GM10266 (cell line): ENCODE results near the gene HOXD4.

Source experiments
- DNase-seq: peaks from one replicate; pipeline ENCODE4 v3.0.0; 2012; ENCODE audit errors: extremely low spot score
- CTCF ChIP-seq: IDR thresholded peaks from 2 replicates; pipeline ENCODE4 v1.5.1; 2012; ENCODE audit warnings: mild to moderate bottlenecking, low read depth; ENCODE audit not compliant: control insufficient read depth, insufficient read depth; ENCODE audit errors: missing control alignments

Gene HOXD4

GRCh38 chr2:176125772-176126054 is 25.6 kb upstream of the HOXD4 start:
- DNase-seq: no peak
- TF ChIP-seq CTCF: no peak

- DNase-seq: peak; percentile 69
- peak; percentile 86 for TF ChIP-seq CTCF
Measured at GRCh38 chr2:176126929-176127773, 24.2 kb upstream of the HOXD4 start.

GRCh38 chr2:176127774-176128072 is 23.6 kb upstream of the HOXD4 start:
- DNase-seq: no peak
- no peak for TF ChIP-seq CTCF

GRCh38 chr2:176128172-176128981 is 23.0 kb upstream of the HOXD4 start:
- no peak for DNase-seq
- TF ChIP-seq CTCF: no peak

GRCh38 chr2:176128982-176129796 is 22.2 kb upstream of the HOXD4 start, which contains the start of gene HOXD8:
Gene HOXD8, plus strand, starts transcription at chr2:176129705. Its CDS starts 662 bp downstream, at chr2:176130367.
- DNase-seq: no peak
- no peak for TF ChIP-seq CTCF

- TF ChIP-seq CTCF: no peak
- no peak for DNase-seq
Measured at GRCh38 chr2:176129813-176130146, 21.6 kb upstream of the HOXD4 start.
